ENCODE measurements around the gene TNFSF13B. TPM values are rescaled to one million over a fixed set of nuclear protein-coding genes. Genes with fewer than 3 reads are reported as not detected.
A peak's percentile ranks its signal among the peaks of the same experiment; 100 is the strongest.

Gene TNFSF13B
- total RNA-seq, 1 donor = 2.6 TPM

DNA sequence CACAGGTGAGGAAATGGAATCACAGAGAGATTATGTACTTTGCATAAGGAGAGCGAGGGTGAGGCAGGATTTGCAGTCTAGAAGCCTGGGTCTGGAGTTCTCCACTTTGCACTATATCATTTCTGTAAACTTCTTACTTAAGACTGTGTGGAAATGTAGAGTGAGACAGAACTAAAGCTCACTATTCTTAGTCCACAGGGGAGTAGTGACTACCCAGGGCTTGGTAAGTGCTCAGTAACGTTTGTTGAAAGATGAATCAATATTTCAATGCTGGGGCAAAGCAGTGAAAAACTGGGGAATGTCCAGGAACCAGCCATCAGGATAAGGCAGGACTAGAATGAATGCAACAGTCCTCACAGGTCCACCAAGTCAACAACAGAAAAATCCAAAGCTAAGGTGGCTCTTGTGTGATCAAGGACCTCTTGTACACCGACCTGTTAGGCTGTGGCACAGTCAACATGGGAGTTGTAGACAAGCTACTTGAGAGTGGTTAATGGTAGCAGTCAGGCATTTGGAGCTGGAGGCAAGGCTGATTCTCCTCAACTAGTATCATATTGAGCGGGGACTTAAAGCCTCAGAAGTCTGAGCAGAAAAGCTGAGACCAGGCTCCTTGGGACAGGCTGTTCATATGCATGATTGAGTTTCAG, 929 bp upstream of the TNFSF13B start:
- no peak overlapping the region for H3K4me3 ChIP-seq (ENCODE audit: low read depth, low read length)
- DNase-seq (ENCODE audit: low read depth) = no peak
- TF ChIP-seq, protein P1, sequence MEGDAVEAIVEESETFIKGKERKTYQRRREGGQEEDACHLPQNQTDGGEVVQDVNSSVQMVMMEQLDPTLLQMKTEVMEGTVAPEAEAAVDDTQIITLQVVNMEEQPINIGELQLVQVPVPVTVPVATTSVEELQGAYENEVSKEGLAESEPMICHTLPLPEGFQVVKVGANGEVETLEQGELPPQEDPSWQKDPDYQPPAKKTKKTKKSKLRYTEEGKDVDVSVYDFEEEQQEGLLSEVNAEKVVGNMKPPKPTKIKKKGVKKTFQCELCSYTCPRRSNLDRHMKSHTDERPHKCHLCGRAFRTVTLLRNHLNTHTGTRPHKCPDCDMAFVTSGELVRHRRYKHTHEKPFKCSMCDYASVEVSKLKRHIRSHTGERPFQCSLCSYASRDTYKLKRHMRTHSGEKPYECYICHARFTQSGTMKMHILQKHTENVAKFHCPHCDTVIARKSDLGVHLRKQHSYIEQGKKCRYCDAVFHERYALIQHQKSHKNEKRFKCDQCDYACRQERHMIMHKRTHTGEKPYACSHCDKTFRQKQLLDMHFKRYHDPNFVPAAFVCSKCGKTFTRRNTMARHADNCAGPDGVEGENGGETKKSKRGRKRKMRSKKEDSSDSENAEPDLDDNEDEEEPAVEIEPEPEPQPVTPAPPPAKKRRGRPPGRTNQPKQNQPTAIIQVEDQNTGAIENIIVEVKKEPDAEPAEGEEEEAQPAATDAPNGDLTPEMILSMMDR (IDR thresholded peaks at IDR 0.05; ENCODE audit: insufficient read depth, low read depth, low read length) = no peak

DNA sequence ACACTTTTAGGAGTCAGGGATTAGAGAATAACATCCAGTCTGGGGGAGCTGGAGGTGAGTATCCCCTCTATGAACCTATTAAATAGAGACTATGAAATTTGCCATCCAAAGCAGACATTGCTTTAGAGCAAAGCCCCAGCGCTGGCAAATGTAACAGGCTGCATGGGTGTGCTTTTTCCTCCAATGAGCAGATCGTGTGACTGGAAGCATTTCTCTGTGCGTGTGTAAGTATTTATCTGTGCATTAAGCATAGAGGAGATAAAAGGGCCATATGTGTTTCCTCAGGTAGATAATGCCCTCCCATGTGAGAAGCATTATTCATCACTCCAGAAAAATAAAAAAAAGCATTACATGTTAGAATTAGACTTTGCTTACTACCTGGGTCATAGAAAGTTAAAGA, 924 bp downstream of the TNFSF13B start:
- TF ChIP-seq, protein P1 (IDR thresholded peaks at IDR 0.05; ENCODE audit: insufficient read depth, low read depth, low read length) = no peak
- peak overlapping the region; percentile 60 for H3K4me3 ChIP-seq (ENCODE audit: low read depth, low read length)
- DNase-seq (ENCODE audit: low read depth) = peak; percentile 17

DNA sequence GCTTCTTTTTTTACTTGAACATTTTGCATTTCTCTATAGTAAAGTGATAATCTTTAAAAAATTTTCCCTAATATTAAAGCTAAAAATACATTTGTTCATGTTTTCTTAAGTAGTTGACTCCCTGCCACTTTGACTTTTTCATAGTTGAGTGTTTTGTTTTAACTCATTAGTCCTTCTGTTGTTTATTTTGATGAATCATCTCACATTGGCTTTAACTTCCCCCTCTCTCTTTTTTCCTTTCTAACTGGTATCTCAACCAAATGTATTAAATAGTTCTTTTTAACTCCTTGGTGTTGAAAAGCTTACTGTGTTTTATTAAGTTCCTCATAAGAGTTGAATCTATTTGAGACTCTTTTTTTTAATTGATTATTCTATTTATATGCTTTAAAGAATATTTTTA, 2.8 kb downstream of the TNFSF13B start:
- no peak overlapping the region for H3K4me3 ChIP-seq (ENCODE audit: low read depth, low read length)
- TF ChIP-seq, protein P1 (IDR thresholded peaks at IDR 0.05; ENCODE audit: insufficient read depth, low read depth, low read length) = no peak
- DNase-seq (ENCODE audit: low read depth) = no peak

DNA sequence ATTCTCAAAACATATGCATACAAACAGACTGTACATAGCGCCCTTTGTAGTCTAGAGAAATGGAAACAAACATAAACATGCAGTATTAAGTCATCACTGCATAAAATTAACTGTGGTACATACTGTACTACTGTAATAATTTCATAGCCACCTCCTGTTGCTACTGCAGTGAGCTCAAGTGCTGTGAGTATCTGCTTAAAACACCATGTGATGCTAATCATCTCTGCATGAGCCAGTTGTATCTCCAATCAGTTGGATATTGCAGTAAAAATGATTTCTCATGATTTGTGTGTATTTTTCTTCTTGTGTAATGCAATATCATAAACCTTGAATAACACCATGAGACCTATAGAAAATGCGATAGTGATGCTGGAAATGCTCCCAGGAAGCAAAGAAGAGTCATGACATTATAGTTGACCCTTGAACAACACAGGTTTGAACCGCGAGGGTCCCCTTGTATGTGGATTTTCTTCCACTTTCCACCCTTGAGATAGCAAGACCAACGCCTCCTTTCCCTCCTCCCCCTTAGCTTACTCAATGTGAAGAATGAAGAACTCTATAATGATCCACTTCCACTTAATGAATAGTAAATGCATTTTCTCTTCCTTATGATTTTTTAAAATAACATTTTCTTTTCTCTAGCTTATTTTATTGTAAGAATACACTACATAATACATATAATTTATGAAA, 4.1 kb downstream of the TNFSF13B start:
- no peak for DNase-seq (ENCODE audit: low read depth)
- H3K4me3 ChIP-seq (ENCODE audit: low read depth, low read length) = no peak overlapping the region
- TF ChIP-seq, protein P1 (IDR thresholded peaks at IDR 0.05; ENCODE audit: insufficient read depth, low read depth, low read length) = no peak

DNA sequence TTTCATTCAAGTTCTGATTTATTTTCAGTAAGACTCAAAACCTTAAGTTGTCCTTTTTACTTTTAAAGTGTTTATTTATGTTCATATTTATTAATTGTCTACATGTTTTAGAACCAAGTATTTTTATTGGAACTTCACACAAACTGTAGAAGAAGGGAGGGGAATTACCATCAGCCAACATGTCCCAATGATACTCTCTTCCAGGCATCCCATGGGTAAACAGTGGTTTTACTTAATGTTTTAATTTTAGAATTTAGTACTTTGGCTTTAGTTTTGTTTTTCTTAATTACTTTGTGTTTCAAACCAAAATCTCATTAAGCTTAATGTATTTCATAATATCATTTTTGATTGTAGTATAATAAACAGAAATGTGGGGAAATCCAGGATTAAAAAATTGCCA, 5.2 kb downstream of the TNFSF13B start:
- DNase-seq (ENCODE audit: low read depth) = no peak
- no peak overlapping the region for H3K4me3 ChIP-seq (ENCODE audit: low read depth, low read length)
- TF ChIP-seq, protein P1 (IDR thresholded peaks at IDR 0.05; ENCODE audit: insufficient read depth, low read depth, low read length) = no peak

DNA sequence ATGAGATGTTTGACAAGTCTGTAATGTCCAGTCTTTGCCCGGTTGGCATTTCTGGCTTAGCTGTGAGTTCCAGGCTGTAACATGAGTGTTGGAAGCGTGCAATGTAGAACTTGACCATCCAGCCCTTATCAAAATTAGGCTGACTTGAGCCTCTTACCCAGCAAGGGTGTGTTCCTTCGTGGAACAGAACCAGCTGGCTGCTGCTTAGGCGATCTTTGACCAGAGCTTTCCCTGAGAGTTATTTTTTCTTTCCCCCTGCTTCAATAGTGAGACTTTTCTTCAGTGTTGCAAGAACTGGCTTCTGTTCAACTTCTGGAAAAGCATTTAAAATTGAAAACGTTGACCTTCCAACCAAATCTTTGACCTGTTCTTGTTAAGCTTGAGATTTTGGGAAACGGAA, 6.5 kb downstream of the TNFSF13B start:
- TF ChIP-seq, protein P1 (IDR thresholded peaks at IDR 0.05; ENCODE audit: insufficient read depth, low read depth, low read length) = no peak
- H3K4me3 ChIP-seq (ENCODE audit: low read depth, low read length) = no peak overlapping the region
- peak; percentile 19 for DNase-seq (ENCODE audit: low read depth)

Data from fibroblast of villous mesenchyme (primary cell).